ENCODE results near the gene ABCA13.

The ABCA13 gene

GRCh38 chr7:48563334-48563733 is 392.1 kb downstream of the ABCA13 start:
- Histone ChIP-seq H2AFZ (ENCODE audit: low read length, unreplicated experiment) (no peak overlapping the region), H3K79me2 (ENCODE audit: control insufficient read depth, insufficient read depth, low read length, unreplicated experiment) (no peaks in the 10 kb centered on the region), H3K27me3 (ENCODE audit: insufficient read depth, low read length) (no peaks in the 10 kb centered on the region), H3K27ac (ENCODE audit: low read depth, low read length) (no peak overlapping the region), H3K4me3 (ENCODE audit: low read depth, low read length) (no peak overlapping the region), H3K36me3 (ENCODE audit: insufficient read depth, low read length) (no peaks in the 10 kb centered on the region), H3K4me1 (ENCODE audit: control insufficient read depth, insufficient read depth, low read length, unreplicated experiment) (no peaks in the 10 kb centered on the region)

- Histone ChIP-seq H3K79me2 (ENCODE audit: control insufficient read depth, insufficient read depth, low read length, unreplicated experiment) (no peaks in the 10 kb centered on the region), H3K4me1 (ENCODE audit: control insufficient read depth, insufficient read depth, low read length, unreplicated experiment) (no peaks in the 10 kb centered on the region)
Observed at GRCh38 chr7:48575516-48575915, 404.3 kb downstream of the ABCA13 start.

GRCh38 chr7:48587475-48587874 is 416.2 kb downstream of the ABCA13 start:
- H3K27me3 ChIP-seq (ENCODE audit: insufficient read depth, low read length), result no peaks in the 10 kb centered on the region
- no peaks in the 10 kb centered on the region for H3K79me2 ChIP-seq (ENCODE audit: control insufficient read depth, insufficient read depth, low read length, unreplicated experiment)
- H3K4me3 ChIP-seq (ENCODE audit: low read depth, low read length), result no peak overlapping the region
- H2AFZ ChIP-seq (ENCODE audit: low read length, unreplicated experiment), result no peak overlapping the region
- no peaks in the 10 kb centered on the region for H3K4me1 ChIP-seq (ENCODE audit: control insufficient read depth, insufficient read depth, low read length, unreplicated experiment)
- no peak overlapping the region for H3K27ac ChIP-seq (ENCODE audit: low read depth, low read length)
- H3K36me3 ChIP-seq (ENCODE audit: insufficient read depth, low read length), result no peaks in the 10 kb centered on the region

More at GRCh38 chr7:48575516-48575915, 404.3 kb downstream of the ABCA13 start:
- H2AFZ ChIP-seq (ENCODE audit: low read length, unreplicated experiment), result no peak overlapping the region
- H3K36me3 ChIP-seq (ENCODE audit: insufficient read depth, low read length), result no peaks in the 10 kb centered on the region
- no peak overlapping the region for H3K4me3 ChIP-seq (ENCODE audit: low read depth, low read length)
- no peak overlapping the region for H3K27ac ChIP-seq (ENCODE audit: low read depth, low read length)
- H3K27me3 ChIP-seq (ENCODE audit: insufficient read depth, low read length), result no peaks in the 10 kb centered on the region

- Histone ChIP-seq H3K79me2 (ENCODE audit: control insufficient read depth, insufficient read depth, low read length, unreplicated experiment) (no peaks in the 10 kb centered on the region), H3K27ac (ENCODE audit: low read depth, low read length) (no peak overlapping the region), H3K4me1 (ENCODE audit: control insufficient read depth, insufficient read depth, low read length, unreplicated experiment) (no peaks in the 10 kb centered on the region), H3K27me3 (ENCODE audit: insufficient read depth, low read length) (no peaks in the 10 kb centered on the region), H2AFZ (ENCODE audit: low read length, unreplicated experiment) (no peak overlapping the region), H3K36me3 (ENCODE audit: insufficient read depth, low read length) (no peaks in the 10 kb centered on the region), H3K4me3 (ENCODE audit: low read depth, low read length) (no peak overlapping the region)
Observed at GRCh38 chr7:48594349-48594748, 423.1 kb downstream of the ABCA13 start.

GRCh38 chr7:48595756-48596155 is 424.5 kb downstream of the ABCA13 start:
- Histone ChIP-seq H3K27me3 (ENCODE audit: insufficient read depth, low read length) (no peaks in the 10 kb centered on the region), H3K4me1 (ENCODE audit: control insufficient read depth, insufficient read depth, low read length, unreplicated experiment) (no peaks in the 10 kb centered on the region), H3K27ac (ENCODE audit: low read depth, low read length) (no peak overlapping the region), H3K36me3 (ENCODE audit: insufficient read depth, low read length) (no peaks in the 10 kb centered on the region), H2AFZ (ENCODE audit: low read length, unreplicated experiment) (no peak overlapping the region), H3K79me2 (ENCODE audit: control insufficient read depth, insufficient read depth, low read length, unreplicated experiment) (no peaks in the 10 kb centered on the region), H3K4me3 (ENCODE audit: low read depth, low read length) (no peak overlapping the region)

- no peaks in the 10 kb centered on the region for H3K4me1 ChIP-seq (ENCODE audit: control insufficient read depth, insufficient read depth, low read length, unreplicated experiment)
- no peak overlapping the region for H2AFZ ChIP-seq (ENCODE audit: low read length, unreplicated experiment)
- no peaks in the 10 kb centered on the region for H3K79me2 ChIP-seq (ENCODE audit: control insufficient read depth, insufficient read depth, low read length, unreplicated experiment)
- no peak overlapping the region for H3K27ac ChIP-seq (ENCODE audit: low read depth, low read length)
- H3K4me3 ChIP-seq (ENCODE audit: low read depth, low read length), result no peak overlapping the region
- H3K36me3 ChIP-seq (ENCODE audit: insufficient read depth, low read length), result no peaks in the 10 kb centered on the region
- no peaks in the 10 kb centered on the region for H3K27me3 ChIP-seq (ENCODE audit: insufficient read depth, low read length)
Observed at GRCh38 chr7:48610705-48611104, 439.4 kb downstream of the ABCA13 start.

GRCh38 chr7:48611993-48612392 is 440.7 kb downstream of the ABCA13 start:
- no peaks in the 10 kb centered on the region for H3K27me3 ChIP-seq (ENCODE audit: insufficient read depth, low read length)
- no peaks in the 10 kb centered on the region for H3K4me1 ChIP-seq (ENCODE audit: control insufficient read depth, insufficient read depth, low read length, unreplicated experiment)
- no peak overlapping the region for H3K27ac ChIP-seq (ENCODE audit: low read depth, low read length)
- no peaks in the 10 kb centered on the region for H3K36me3 ChIP-seq (ENCODE audit: insufficient read depth, low read length)
- no peak overlapping the region for H2AFZ ChIP-seq (ENCODE audit: low read length, unreplicated experiment)
- H3K79me2 ChIP-seq (ENCODE audit: control insufficient read depth, insufficient read depth, low read length, unreplicated experiment), result no peaks in the 10 kb centered on the region
- H3K4me3 ChIP-seq (ENCODE audit: low read depth, low read length), result no peak overlapping the region

GRCh38 chr7:48617508-48617907 is 446.2 kb downstream of the ABCA13 start:
- no peak overlapping the region for H2AFZ ChIP-seq (ENCODE audit: low read length, unreplicated experiment)
- H3K4me3 ChIP-seq (ENCODE audit: low read depth, low read length), result no peak overlapping the region
- no peaks in the 10 kb centered on the region for H3K27me3 ChIP-seq (ENCODE audit: insufficient read depth, low read length)
- H3K79me2 ChIP-seq (ENCODE audit: control insufficient read depth, insufficient read depth, low read length, unreplicated experiment), result no peaks in the 10 kb centered on the region
- no peaks in the 10 kb centered on the region for H3K36me3 ChIP-seq (ENCODE audit: insufficient read depth, low read length)
- H3K4me1 ChIP-seq (ENCODE audit: control insufficient read depth, insufficient read depth, low read length, unreplicated experiment), result no peaks in the 10 kb centered on the region
- H3K27ac ChIP-seq (ENCODE audit: low read depth, low read length), result no peak overlapping the region

GRCh38 chr7:48617993-48618392 is 446.7 kb downstream of the ABCA13 start:
- Histone ChIP-seq H3K27ac (ENCODE audit: low read depth, low read length) (no peak overlapping the region), H3K4me1 (ENCODE audit: control insufficient read depth, insufficient read depth, low read length, unreplicated experiment) (no peaks in the 10 kb centered on the region), H3K79me2 (ENCODE audit: control insufficient read depth, insufficient read depth, low read length, unreplicated experiment) (no peaks in the 10 kb centered on the region), H3K27me3 (ENCODE audit: insufficient read depth, low read length) (no peaks in the 10 kb centered on the region), H2AFZ (ENCODE audit: low read length, unreplicated experiment) (no peak overlapping the region), H3K36me3 (ENCODE audit: insufficient read depth, low read length) (no peaks in the 10 kb centered on the region), H3K4me3 (ENCODE audit: low read depth, low read length) (no peak overlapping the region)

GRCh38 chr7:48621076-48621475 is 449.8 kb downstream of the ABCA13 start:
- H3K27ac ChIP-seq (ENCODE audit: low read depth, low read length), result no peak overlapping the region
- H3K36me3 ChIP-seq (ENCODE audit: insufficient read depth, low read length), result no peaks in the 10 kb centered on the region
- H3K27me3 ChIP-seq (ENCODE audit: insufficient read depth, low read length), result no peaks in the 10 kb centered on the region
- no peak overlapping the region for H2AFZ ChIP-seq (ENCODE audit: low read length, unreplicated experiment)
- no peak overlapping the region for H3K4me3 ChIP-seq (ENCODE audit: low read depth, low read length)
- H3K4me1 ChIP-seq (ENCODE audit: control insufficient read depth, insufficient read depth, low read length, unreplicated experiment), result no peaks in the 10 kb centered on the region
- H3K79me2 ChIP-seq (ENCODE audit: control insufficient read depth, insufficient read depth, low read length, unreplicated experiment), result no peaks in the 10 kb centered on the region

- Histone ChIP-seq H3K79me2 (ENCODE audit: control insufficient read depth, insufficient read depth, low read length, unreplicated experiment) (no peaks in the 10 kb centered on the region), H3K4me1 (ENCODE audit: control insufficient read depth, insufficient read depth, low read length, unreplicated experiment) (no peaks in the 10 kb centered on the region), H3K27ac (ENCODE audit: low read depth, low read length) (no peak overlapping the region), H3K4me3 (ENCODE audit: low read depth, low read length) (no peak overlapping the region), H2AFZ (ENCODE audit: low read length, unreplicated experiment) (no peak overlapping the region), H3K27me3 (ENCODE audit: insufficient read depth, low read length) (no peaks in the 10 kb centered on the region), H3K36me3 (ENCODE audit: insufficient read depth, low read length) (no peaks in the 10 kb centered on the region)
Observed at GRCh38 chr7:48627164-48627563, 455.9 kb downstream of the ABCA13 start.

Data from ACC112 (cell line).